GM19351 (cell line): ENCODE data around the gene NEUROD4.

Experiments used
- ATAC-seq: cut with Tn5 transposase; IDR thresholded peaks from one replicate; pipeline ENCODE4 v1.9.1; 2021; ENCODE audit warnings: mild to moderate bottlenecking, moderate library complexity; ENCODE audit not compliant: unreplicated experiment

Gene NEUROD4

GRCh38 chr12:55058082-55058481, 38.3 kb downstream of the NEUROD4 start:
- no peak for ATAC-seq

GRCh38 chr12:55058776-55059175, 39.0 kb downstream of the NEUROD4 start:
- no peak for ATAC-seq

GRCh38 chr12:55060470-55060869, 40.7 kb downstream of the NEUROD4 start:
- peak; percentile 99 for ATAC-seq

DNA sequence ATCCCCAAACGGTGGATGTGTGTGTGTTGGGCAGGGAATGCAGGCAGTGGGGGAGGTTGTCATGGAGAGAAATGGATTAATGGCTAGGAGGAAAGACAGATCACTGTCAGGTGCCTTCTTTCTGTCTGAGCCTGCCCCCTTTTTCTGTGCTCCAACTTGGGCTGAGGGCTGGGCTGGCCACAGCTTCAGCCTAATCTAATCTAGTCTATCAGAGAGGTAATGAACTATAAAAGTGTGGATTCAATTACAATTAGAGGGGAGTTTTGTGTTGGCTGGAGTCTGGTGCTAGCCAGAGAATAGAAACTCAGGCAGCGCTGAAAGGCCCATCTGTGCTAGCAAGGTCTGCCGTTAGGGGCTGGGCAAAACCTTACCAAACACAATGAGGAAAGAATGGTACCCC, 41.2 kb downstream of the NEUROD4 start:
- no peak for ATAC-seq

DNA sequence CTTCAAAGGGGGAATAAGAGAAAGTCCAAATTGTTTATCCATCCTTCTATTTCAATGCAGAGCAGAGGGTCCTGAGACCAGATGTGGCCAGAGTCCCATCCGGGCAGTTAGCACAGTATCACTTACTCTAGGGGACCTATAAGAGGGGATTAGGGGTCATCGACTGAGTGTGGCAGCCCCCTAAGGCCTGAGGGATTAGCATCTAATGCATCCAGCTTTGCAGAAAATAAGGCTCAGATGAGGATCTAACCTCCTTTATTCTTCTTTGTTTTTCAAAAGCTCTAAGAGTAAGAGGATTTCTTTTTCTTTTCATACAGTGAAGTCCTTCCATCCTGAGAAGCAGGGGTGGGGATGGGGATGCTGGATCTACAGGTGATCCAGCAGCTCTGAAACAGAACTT, 43.5 kb downstream of the NEUROD4 start:
- no peak for ATAC-seq

GRCh38 chr12:55065535-55065934, 45.8 kb downstream of the NEUROD4 start:
- no peak for ATAC-seq

- no peak for ATAC-seq
These were observed 47.9 kb downstream of the NEUROD4 start for GRCh38 chr12:55067701-55068100.

DNA sequence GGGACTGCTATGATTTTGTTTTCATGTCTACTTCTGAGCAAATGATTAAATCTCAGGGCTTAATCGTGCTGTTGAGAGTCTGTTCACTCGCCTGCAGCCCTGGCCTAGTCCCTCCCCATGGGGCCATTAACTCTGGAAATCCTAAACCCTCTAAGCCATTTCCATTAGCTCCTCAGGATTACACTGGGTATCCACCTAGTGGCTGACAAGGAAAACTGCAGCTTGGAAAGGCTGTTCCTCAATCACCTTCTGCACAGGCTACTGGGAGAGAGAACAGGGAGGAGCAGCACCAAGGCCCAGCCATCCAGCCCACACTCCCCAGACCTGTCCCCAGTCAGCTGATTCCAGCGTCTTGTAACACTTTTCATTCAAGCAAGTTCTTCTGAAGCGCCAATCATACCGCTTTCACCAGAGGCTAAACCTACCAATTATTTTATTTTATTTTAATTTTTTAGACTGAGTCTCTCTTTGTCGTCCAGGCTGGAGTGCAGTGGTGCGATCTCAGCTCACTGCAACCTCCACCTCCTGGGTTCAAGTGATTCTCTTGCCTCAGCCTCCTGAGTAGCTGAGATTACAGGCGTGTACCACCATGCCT, 48.7 kb downstream of the NEUROD4 start:
- ATAC-seq: peak; percentile 77

DNA sequence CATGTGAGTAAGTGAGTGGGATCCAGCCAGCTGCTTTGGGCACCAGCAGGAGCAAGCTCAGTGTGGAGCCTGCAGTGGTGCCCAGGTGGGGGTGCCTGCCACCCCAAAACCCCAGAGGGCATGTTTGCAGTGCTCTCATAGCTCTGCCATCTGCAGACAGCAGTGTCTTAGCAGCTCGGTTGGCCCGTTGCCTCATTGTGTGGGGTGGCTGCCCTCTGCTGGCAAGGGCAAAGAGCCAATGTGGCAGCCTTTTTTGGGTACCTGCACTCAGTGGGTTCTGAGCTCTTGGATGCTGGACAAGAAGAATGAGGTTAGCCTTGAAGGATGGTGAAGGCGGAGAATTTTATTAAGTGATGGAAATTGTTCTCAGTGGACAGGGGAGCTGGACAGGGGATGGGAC, 52.3 kb downstream of the NEUROD4 start:
- peak; percentile 59 for ATAC-seq

DNA sequence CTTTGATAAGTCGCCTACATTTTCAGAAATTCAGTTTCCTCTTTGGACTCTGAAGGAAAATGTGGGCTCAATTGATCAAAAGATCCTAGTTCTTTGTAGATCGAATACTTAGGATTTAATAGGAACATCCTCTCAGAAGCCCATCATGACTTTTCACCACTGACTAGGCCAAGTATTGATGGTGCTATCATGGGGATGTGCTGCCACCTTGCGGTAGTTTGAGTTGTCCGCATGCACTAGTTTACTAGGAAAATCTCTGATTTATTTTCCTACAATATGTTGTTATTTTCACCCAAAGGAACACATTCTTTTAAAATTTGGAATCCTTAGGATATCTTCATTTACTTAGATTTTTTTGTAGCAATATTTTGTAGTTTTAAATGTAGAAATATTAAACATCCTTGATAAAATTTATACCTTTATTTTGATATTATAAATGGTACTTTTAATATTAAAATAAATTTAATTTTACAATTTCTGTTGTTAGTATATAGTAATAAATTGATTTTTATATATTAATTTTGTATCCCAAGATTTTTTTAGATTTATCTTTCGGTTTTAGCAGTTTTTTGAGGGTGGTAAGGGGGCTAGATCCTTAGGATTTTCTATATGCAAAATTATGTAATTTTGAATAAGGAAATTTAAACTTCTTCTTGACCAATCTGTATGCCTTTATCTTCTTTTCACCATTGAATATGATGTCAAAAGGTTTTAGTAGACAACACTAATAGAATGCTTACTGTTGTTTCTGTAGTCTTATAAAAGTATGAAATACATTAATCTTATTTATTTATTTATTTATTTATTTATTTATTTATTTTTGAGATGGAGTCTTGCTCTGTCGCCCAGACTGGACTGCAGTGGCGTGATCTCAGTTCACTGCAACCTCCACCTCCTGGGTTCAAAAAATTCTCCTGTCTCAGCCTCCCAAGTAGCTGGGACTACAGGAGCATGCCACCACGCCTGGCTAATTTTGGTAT, 53.6 kb downstream of the NEUROD4 start:
- peak; percentile 60 for ATAC-seq

DNA sequence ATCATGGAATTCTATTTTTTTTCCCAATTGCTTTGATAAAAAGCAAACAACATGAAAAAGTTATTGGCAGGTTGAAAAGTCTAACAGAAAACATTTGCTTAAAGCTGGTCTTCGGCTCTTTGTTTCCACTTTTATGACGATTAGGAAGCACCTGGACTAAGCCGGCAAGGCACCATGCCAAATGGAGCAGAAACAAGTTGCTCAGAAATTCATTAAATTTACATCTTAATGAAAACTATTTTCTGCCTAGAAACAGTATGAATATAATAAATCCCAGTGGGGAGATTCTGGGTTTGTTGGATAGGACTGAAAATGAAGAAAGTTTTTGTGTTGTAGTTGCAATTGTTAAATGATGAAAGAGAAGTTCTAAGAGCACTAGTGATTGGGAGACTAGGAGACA, 55.0 kb downstream of the NEUROD4 start:
- no peak for ATAC-seq
